ENCODE measurements around the gene GRHL1.
A peak's percentile ranks its signal among the peaks of the same experiment; 100 is the strongest.
"Not testable (repeated sequence)": the region's sequence is repeated elsewhere in the genome, so short reads cannot be mapped to it uniquely, and the experiment has no call there.

Gene GRHL1

DNA sequence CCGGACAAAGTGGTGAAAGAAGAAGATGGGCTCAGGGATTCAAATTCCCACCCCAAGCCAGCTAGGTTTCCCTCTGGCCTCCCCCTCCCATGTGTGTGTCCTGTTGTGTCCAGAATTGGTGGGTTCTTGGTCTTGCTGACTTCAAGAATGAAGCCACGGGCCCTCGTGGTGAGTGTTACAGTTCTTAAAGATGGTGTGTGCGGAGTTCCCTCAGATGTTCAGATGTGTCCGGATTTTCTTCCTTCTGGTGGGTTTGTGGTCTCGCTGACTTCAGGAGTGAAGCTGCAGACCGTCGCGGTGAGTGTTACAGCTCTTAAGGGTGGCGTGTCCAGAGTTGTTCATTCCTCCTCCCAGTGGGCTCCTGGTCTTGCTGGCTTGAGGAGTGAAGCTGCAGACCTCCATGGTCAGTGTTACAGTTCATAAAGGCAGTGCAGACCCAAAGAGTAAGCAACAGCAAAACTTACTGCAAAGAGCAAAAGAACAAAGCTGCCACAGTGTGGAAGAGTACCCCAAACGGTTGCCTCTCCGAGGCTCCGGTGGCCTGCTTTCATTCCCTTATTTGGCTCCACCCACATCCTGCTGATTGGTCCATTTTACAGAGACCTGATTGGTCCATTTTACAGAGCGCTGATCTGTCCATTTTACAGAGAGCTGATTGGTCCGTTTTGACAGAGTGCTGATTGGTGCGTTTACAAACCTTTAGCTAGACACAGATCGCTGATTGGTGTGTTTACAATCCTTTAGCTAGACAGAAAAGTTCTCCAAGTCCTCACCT lies 54.2 kb downstream of the GRHL1 start:
- Histone ChIP-seq H3K27ac (peak overlapping the region in 4 of 21 experiments; percentile 9 to 73 (median 42)), H3K4me3 (peak overlapping the region in 1 of 7 experiments; percentile 10)

GRCh38 chr2:10006236-10007161 lies 55.0 kb downstream of the GRHL1 start:
- Histone ChIP-seq H3K4me3 (peak overlapping the region in 1 of 7 experiments; percentile 10), H3K27ac (peak overlapping the region in 7 of 21 experiments; percentile 0 to 72 (median 54))

DNA sequence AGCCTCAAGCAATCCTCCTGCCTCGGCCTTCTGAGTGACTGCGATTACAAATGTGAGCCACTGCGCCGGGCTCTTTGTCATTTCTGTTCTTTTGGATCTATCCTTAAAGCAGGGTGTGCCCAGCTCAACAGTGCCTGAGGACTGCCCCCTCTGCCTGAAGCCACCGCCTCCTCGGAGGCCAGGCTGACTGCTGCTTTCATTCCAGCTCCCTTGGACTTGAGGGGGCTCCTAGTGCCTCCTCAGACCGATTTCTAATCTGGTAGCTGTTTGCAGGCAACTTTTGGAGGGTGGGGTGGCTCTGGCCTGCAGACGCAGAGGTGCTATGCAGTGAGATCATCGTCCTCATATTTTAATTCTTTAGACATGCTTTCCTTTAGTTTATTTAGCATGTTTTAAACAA lies 55.9 kb downstream of the GRHL1 start:
- no peak overlapping the region for H3K4me3 ChIP-seq
- H3K27ac ChIP-seq: peak overlapping the region in 5 of 21 experiments; percentile 28 to 72 (median 68)

DNA sequence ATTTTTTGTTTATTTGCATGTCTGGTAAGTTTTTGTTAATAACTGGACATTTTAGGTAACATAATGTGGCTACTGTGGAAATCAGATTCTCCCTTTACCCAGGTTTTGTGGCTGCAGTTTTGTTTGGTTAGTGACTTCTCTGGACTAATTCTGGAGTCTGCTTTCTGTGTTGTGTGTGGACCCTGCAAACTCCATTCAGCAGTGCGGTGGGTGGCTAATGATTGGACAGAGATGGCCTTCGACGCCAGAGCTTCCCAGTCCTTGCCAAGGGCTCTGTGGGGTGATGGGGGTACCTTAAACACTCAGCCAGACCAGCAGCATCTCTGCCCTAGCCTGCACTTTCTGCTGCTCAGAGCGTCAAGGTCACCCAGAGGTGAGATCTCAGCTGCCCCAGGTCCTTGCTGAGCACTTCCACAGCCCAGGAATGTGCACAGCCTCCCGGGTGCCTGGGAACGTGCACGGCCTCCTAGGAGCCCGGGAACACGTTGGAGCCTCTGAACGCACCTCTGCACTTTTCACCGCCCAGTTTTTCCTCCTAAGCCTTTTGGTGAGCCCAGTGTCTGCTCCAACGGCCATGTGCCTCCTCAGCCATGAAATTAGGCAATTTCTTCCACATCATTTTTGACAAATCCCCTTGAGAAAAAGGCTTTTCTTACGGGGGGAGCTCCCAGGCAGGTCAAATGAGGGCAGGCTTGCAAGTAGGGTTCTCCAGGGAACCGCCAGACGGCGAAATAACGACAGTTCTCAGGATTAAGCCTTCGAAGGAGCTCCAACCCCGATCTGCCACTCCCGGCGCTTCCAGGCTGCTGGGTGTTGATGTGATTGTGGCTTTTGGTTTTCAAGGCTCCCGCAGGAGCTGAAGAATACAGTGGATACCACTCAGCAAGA lies 56.7 kb downstream of the GRHL1 start:
- Histone ChIP-seq H3K27ac (peak overlapping the region in 7 of 21 experiments; percentile 28 to 72 (median 52)), H3K4me3 (no peak overlapping the region)

DNA sequence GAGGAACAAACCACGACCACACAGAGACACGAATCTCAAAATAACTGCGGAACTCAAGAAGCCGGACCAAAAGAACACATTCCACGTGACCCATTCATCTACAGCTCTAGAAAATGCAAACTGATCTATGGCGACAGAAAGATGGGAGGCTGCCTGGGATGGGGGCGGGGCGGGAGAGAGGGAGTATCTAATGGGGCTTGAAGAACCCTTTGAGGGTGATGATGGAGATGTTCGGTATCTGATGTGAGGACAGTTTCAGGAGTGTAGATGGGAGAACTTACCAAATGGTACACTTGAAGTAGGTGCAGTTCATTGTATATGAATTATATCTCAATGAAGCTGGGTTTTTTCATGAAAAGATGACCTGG lies 57.3 kb downstream of the GRHL1 start:
- Histone ChIP-seq H3K4me3 (no peak overlapping the region), H3K27ac (peak overlapping the region in 4 of 21 experiments; percentile 34 to 72 (median 48))

GRCh38 chr2:10009271-10009810 lies 57.8 kb downstream of the GRHL1 start:
- Histone ChIP-seq H3K27ac (peak overlapping the region in 7 of 21 experiments; percentile 0 to 78 (median 34)), H3K4me3 (no peak overlapping the region)

DNA sequence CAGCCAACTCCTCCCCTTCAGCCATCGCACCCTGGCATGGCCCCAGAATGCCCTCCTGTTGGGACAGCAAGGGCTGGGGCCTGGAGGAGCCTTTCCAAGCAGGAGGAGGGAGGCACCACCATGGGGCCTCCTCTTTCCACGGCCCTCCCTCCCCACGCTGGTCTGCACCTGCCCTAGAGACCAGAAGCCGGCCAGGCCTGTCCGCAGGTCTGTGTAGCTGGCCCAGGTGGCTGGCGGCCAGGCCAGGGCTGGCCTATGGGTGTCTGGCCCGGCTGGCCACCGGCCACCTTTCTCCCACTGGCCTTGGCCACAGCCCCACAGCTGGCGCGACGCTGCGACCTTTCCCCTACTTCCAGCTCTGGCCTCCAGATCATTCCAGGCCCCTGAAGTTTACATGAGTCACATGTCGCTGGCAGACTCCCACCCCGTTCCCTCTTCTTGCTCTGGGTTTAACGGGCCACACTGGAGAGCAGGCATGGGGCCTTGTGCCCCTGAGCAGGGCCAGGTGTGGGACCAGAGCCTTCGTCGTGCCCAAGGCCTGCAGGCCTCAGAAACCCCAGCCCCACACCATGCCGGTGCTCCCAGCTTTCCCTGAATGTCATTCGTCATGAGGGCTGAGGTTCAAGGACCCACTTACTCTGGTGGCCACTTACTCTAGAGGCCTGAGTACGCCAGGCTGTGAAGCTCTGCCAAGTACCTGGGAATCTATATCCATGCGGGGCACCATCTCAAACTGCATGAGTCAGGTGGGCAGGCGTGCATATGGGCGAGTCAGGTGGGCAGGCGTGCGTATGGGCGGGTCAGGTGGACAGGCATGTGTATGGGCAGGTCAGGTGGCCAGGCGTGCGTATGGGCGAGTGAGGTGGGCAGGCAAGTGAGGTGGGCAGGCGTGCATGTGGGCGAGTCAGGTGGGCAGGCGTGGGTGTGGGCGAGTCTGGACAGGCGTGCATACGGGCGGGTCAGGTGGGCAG lies 58.6 kb downstream of the GRHL1 start:
- Histone ChIP-seq H3K27ac (peak overlapping the region in 6 of 21 experiments; percentile 0 to 78 (median 38)), H3K4me3 (no peak overlapping the region)

- not testable (repeated sequence) for H3K27ac ChIP-seq, H3K4me3 ChIP-seq
Observed at GRCh38 chr2:10010861-10011605, 59.5 kb downstream of the GRHL1 start.

- H3K27ac ChIP-seq, H3K4me3 ChIP-seq: not testable (repeated sequence)
Observed at GRCh38 chr2:10011606-10012325, 60.3 kb downstream of the GRHL1 start.

DNA sequence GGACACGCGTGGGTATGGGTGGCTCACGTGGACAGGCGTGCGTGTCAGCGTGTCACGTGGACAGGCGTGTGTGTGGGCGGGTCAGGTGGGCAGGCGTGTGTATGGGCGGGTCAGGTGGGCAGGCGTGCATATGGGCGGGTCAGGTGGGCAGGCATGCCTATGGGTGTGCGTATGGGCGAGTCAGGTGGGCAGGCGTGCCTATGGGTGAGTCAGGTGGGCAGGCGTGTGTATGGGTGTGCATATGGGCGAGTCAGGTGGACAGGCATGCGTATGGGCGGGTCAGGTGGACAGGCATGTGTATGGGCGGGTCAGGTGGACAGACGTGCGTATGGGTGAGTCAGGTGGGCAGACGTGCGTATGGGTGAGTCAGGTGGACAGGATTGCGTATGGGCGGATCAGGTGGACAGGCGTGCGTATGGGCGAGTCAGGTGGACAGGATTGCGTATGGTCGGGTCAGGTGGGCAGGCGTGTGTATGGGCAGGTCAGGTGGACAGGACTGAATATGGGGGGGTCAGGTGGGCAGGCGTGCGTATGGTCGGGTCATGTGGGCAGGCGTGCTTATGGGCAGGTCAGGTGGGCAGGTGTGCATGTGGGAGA lies 61.0 kb downstream of the GRHL1 start:
- not testable (repeated sequence) for H3K4me3 ChIP-seq

GRCh38 chr2:10012963-10013461 lies 61.5 kb downstream of the GRHL1 start:
- Histone ChIP-seq H3K27ac (peak overlapping the region in 1 of 21 experiments; percentile 17), H3K4me3 (no peak overlapping the region)

More for the DNA sequence above, 61.0 kb downstream of the GRHL1 start:
- peak overlapping the region in 1 of 21 experiments; percentile 17 for H3K27ac ChIP-seq

- H3K27ac ChIP-seq: peak overlapping the region in 2 of 21 experiments; percentile 49 to 73
Observed at GRCh38 chr2:10013651-10014417, 62.3 kb downstream of the GRHL1 start.

GRCh38 chr2:10014418-10015190 lies 63.1 kb downstream of the GRHL1 start:
- no peak overlapping the region for H3K4me3 ChIP-seq
- H3K27ac ChIP-seq: peak overlapping the region in 4 of 21 experiments; percentile 48 to 73 (median 53)

More at GRCh38 chr2:10013651-10014417, 62.3 kb downstream of the GRHL1 start:
- H3K4me3 ChIP-seq: not testable (repeated sequence)

DNA sequence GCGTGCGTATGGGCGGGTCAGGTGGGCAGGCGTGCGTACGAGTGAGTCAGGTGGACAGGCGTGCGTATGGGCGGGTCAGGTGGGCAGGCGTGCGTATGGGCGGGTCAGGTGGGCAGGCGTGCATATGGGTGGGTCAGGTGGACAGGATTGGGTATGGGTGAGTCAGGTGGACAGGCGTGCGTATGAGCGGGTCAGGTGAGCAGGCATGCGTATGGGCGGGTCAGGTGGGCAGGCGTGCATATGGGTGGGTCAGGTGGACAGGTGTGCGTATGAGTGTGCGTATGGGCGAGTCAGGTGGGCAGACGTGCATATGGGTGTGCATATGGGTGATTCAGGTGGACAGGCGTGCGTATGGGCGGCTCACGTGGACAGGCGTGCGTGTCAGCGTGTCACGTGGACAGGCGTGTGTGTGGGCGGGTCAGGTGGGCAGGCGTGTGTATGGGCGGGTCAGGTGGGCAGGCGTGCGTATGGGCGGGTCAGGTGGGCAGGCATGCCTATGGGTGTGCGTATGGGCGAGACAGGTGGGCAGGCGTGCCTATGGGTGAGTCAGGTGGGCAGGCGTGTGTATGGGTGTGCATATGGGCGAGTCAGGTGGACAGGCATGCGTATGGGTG lies 64.0 kb downstream of the GRHL1 start:
- H3K27ac ChIP-seq, H3K4me3 ChIP-seq: not testable (repeated sequence)
